Sigmoid colon (tissue), 4 donors: ENCODE measurements around the gene PCGF1.

Source experiments
- CTCF ChIP-seq, 4 experiments: fragments of 450-650 bp in 3 of 4; fragments of 200-600 bp in 1 of 4; IDR thresholded peaks; one replicate each; pipeline ENCODE4 v1.5.1; 2016 to 2019; ENCODE audit warnings: antibody characterized with exemption in 4 of 4, mild to moderate bottlenecking in 3 of 4, moderate library complexity in 2 of 4
- EP300 ChIP-seq, 4 donors: sonication (generic); formaldehyde crosslinking; IDR thresholded peaks; one replicate each; pipeline ENCODE4 v1.6.1; 2017; ENCODE audit warnings: antibody characterized with exemption in 4 of 4
- POLR2A ChIP-seq, 2 donors: fragments of 450-650 bp; IDR thresholded peaks; one replicate each; pipeline ENCODE4 v1.6.1; 2016; ENCODE audit warnings: antibody characterized with exemption in 2 of 2, mild to moderate bottlenecking in 2 of 2, moderate library complexity in 2 of 2
- POLR2AphosphoS5 ChIP-seq, 4 donors: sonication (generic); formaldehyde crosslinking; IDR thresholded peaks; one replicate each; pipeline ENCODE4 v1.6.1; 2017; ENCODE audit warnings: antibody characterized with exemption in 4 of 4

GRCh38 chr2:74548285-74548899, 40.9 kb upstream of the PCGF1 start:
- no peak for TF ChIP-seq CTCF (IDR thresholded peaks at IDR 0.05)
- TF ChIP-seq POLR2AphosphoS5 (IDR thresholded peaks at IDR 0.05) = no peak
- no peak for TF ChIP-seq POLR2A (IDR thresholded peaks at IDR 0.05)
- no peak for TF ChIP-seq EP300 (IDR thresholded peaks at IDR 0.05)
